HEK293 (cell line): ENCODE data around the gene BATF2.

Source experiments
- ATF2 ChIP-seq: fragments of 450-650 bp; formaldehyde crosslinking; IDR thresholded peaks from 2 replicates; pipeline ENCODE4 v1.5.1; 2016; ENCODE audit warnings: missing biosample characterization, missing genetic modification characterization, low read depth
- BCL11A ChIP-seq: fragments of 450-650 bp; formaldehyde crosslinking; IDR thresholded peaks from 2 replicates; pipeline ENCODE4 v1.5.1; 2016; ENCODE audit warnings: low read depth, missing biosample characterization, missing genetic modification characterization
- MEIS1 ChIP-seq: sonication (generic); formaldehyde crosslinking; IDR thresholded peaks from 2 replicates; pipeline ENCODE4 v1.8.1; 2022; ENCODE audit warnings: missing genetic modification reagents, mild to moderate bottlenecking, borderline replicate concordance
- ZBTB10 ChIP-seq: fragments of 450-650 bp; formaldehyde crosslinking; IDR thresholded peaks from 2 replicates; pipeline ENCODE4 v1.5.1; 2016; ENCODE audit warnings: missing biosample characterization, missing genetic modification characterization
- ZNF624 ChIP-seq: fragments of 450-650 bp; formaldehyde crosslinking; IDR thresholded peaks from 2 replicates; pipeline ENCODE4 v1.5.1; 2017; ENCODE audit warnings: missing biosample characterization, missing genetic modification characterization

GRCh38 chr11:65035579-65035978, 38.8 kb upstream of the BATF2 start:
- TF ChIP-seq BCL11A (no peak), ATF2 (tag by site-specific recombination) (no peak), ZBTB10 (tag by site-specific recombination) (no peak), MEIS1 (CRISPR knock-in tag) (no peak), ZNF624 (tag by site-specific recombination) (no peak)
